GM21528 (cell line): ENCODE measurements around the gene SECTM1.

Source experiments
- ATAC-seq: cut with Tn5 transposase; IDR thresholded peaks from one replicate; pipeline ENCODE4 v1.9.1; 2021; ENCODE audit warnings: mild to moderate bottlenecking, moderate library complexity; ENCODE audit not compliant: unreplicated experiment, low FRiP score

The SECTM1 gene

DNA sequence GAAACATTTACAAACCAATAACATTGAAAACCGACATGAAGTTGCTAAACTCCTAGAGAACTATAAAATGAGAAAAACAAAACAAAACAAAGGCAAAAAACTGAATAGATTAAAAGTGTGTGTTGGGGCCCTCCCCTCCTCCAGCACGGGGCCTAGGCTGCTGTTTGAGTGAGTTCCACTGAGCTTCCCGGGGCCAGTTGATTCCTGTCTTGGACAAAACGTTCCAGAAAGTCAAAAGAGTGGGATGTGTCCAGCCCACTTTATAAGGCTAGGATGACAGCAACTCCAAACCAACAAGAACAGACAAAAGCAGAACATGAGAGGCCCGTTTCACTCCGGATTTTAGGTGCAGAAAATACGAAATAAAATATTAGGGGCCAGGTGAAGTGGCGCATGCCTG, 48.4 kb downstream of the SECTM1 start:
- ATAC-seq, result no peak

- ATAC-seq, result no peak
These were observed 50.3 kb downstream of the SECTM1 start for GRCh38 chr17:82283208-82283749.

GRCh38 chr17:82282239-82283207, 51.0 kb downstream of the SECTM1 start:
- ATAC-seq, result no peak

- ATAC-seq, result no peak
These were observed 51.9 kb downstream of the SECTM1 start for GRCh38 chr17:82281502-82282238.

- ATAC-seq, result no peak
These were observed 52.5 kb downstream of the SECTM1 start for GRCh38 chr17:82281076-82281475.

GRCh38 chr17:82280537-82280936, 53.0 kb downstream of the SECTM1 start:
- no peak for ATAC-seq

DNA sequence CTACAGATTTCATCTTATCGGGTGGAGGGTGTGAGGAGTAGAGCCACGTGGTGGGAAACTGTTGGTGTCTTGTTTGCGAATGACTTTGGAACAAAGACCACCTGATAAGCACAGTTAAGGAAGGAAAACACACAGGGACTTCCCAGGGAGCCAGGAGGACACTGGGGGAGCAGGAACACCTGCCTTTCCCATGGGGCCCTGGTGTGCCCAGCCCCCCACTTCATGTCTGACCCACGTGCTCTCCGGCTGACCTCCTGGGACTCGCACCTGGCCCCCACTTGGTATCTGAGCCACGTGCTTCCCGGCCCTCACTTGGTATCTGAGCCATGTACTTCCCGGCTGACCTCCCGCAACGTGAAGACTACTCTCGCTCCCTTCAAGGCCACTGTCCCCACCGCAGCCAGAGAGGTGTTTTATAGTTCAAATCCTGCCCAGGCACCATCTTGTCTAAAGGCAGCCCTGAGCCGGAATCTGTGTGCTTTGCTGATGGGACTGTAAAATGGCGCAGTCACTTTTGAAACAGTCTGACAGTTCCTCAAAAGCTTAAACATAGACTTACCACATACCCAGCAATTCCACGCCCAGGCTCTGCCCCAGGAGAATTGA, 54.7 kb downstream of the SECTM1 start:
- no peak for ATAC-seq

DNA sequence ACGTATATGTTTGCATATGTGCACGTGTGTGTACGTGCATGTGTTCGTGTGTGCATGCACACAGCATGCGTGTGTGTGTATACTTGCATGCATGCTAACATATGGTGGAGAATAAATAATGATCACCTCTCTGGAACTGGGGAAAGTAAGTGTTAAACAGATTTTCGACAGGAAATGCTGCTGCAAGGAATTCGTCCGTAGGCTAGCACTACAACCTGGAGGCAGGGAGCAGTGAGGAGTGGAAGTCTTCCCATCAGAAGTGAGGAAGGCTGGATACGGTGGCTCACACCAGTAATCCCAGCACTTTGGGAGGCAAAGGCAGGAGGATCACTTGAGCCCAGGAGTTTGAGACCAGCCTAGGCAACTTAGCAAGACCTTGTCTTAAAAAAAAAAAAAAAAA, 55.3 kb downstream of the SECTM1 start:
- no peak for ATAC-seq

GRCh38 chr17:82277851-82278250, 55.7 kb downstream of the SECTM1 start:
- no peak for ATAC-seq

DNA sequence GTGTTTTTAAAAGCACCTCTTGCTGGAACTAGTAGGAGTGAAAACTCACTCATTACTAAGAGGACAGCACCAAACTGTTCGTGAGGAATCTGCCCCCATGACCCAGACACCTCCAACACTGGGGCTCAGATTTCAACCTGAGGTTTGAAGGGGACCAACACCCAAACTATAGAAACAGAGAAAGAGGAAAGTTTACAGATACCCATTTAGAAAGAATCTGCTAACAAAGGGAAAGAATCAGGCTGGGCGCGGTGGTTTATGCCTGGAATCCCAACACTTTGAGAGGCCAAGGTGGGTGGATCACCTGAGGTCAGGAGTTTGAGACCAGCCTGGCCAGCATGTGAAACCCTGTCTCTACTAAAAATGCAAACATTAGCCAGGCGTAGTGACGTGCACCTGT, 56.6 kb downstream of the SECTM1 start:
- ATAC-seq, result no peak

GRCh38 chr17:82275326-82275725, 58.2 kb downstream of the SECTM1 start:
- ATAC-seq, result no peak

DNA sequence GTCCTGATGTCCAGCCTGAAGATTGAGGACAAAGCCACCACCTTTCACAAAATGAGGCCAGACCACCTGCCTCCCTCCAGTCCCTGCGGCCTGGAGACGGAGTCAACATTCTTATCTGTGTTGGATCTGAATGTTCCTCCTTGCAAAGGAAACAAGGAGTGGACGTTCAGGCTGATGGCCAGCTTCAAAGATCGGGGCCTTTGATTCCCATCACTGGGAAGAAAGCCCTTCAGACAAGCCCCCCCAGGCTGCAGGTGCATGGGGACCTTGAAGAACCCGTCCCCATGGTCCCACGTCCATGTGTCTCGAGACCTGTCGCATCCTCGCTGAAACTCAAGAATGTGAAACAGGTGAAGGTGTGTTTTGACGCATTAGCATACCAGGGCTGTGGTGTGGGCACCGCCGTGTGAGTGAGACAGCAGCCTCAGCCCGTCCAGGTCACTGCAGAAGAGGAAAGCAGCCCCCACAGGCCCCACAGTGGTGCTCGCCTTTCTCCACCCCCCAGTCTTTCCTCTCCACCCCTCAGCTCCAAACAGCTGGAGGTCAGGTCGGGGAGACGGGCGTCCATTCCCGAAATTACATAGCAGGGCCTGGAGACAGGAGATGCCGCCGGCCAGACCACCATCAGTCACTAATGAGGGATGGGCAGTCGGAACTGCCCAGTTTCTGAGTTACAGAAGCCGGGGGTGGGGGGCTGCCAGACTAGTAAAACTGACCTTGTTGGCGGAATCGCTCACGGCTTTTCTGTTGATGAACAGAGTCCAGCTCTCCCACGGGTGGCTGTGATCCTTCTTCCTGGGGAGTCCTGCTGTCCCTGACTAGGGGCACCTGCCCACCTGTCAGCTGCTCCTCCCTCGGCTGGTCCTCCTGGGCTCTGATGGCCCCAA, 59.2 kb downstream of the SECTM1 start:
- ATAC-seq, result no peak

DNA sequence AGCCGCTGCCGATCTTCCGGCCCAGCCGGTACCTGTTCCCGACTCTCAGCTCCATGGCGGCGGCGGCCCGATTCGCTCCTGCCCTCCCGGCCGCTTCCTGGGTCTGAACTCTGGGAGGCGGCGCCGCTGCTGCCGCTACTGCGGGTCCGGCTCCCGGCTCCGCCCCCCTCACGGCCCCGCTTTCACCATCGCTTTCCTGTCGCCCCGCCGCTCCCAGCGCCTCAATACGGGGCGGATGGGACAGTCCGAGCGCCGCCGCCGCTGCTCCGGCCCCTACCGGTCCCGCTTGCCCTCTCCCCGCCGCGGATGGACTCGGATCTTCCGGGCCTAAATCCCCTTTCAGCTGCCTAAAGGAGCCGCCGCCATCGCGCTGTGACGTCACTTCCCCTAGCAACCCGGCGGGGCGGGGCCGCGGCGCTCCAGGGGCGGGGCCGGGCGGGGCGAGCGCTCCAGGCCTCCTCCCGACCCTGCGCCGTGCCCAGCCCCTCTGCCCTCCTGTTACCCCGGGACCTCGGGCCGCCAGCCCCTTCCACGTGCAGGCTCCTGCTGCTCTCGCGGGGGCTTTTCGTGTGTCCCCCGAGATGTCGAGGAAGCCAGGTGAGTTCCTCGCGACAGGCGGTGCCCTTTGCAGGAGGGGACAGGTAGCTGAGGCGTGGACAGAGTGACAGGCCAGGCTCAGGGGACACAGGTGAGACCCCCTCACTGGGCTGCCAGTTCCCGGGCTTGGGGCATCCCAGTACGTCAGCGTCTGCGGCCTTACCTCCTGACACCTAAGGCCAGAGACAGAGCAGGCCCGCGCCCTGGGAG, 60.0 kb downstream of the SECTM1 start, which contains the start of gene CSNK1D:
Gene CSNK1D (minus strand): TSS at position 374 of the 807 bp plus-strand sequence. CDS start 319 bp downstream, at position 55.
- ATAC-seq, result peak; percentile 77

- no peak for ATAC-seq
These were observed 60.9 kb downstream of the SECTM1 start for GRCh38 chr17:82272495-82273326.

- ATAC-seq, result no peak
These were observed 62.2 kb downstream of the SECTM1 start for GRCh38 chr17:82271401-82271800.
